ENCODE results near the gene SHCBP1L. TPM values are rescaled to one million over a fixed set of nuclear protein-coding genes. Genes with fewer than 3 reads are reported as not detected.

Gene SHCBP1L
- polyA plus RNA-seq, 2 donors: not detected

DNA sequence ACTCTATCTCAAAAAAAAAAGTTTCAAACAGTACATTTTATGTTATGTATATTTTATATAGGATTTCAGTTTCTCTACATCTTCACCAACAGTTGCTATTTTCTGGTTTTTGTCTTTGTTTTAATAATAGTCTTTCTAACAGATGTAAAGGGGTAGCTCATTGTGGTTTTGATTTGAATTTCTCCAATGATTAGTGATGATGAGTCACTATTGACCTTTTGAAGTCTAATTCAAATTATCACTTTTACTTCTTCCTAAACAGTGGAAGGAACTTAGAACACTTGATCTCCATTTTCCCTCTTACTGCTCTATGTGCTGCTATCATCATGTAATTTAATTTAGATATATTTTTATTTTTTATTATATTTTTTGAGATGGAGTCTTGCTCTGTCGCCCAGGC, 31.7 kb upstream of the SHCBP1L start:
- no peak overlapping the region for H3K4me3 ChIP-seq (ENCODE audit: low read depth in 1 of 2, low read length in 2 of 2)
- WGBS, 2 donors: 92 to 95% methylated on average over 1 of the region's 1 CpG
- no peak overlapping the region for H3K27ac ChIP-seq (ENCODE audit: low read depth in 2 of 2, low read length in 1 of 2)
- H3K27me3 ChIP-seq (ENCODE audit: control insufficient read depth in 1 of 2, insufficient read depth in 2 of 2, low read length in 2 of 2): no peaks in the 10 kb centered on the region
- H3K36me3 ChIP-seq (ENCODE audit: control insufficient read depth in 2 of 2, insufficient read depth in 2 of 2, low read length in 1 of 2): no peaks in the 10 kb centered on the region
- H3K9me3 ChIP-seq (ENCODE audit: control insufficient read depth in 2 of 2, insufficient read depth in 1 of 2, low read depth in 1 of 2, low read length in 1 of 2): no peaks in the 10 kb centered on the region
- no peaks in the 10 kb centered on the region for H3K4me1 ChIP-seq (ENCODE audit: control insufficient read depth in 2 of 2, insufficient read depth in 2 of 2, low read length in 1 of 2)

DNA sequence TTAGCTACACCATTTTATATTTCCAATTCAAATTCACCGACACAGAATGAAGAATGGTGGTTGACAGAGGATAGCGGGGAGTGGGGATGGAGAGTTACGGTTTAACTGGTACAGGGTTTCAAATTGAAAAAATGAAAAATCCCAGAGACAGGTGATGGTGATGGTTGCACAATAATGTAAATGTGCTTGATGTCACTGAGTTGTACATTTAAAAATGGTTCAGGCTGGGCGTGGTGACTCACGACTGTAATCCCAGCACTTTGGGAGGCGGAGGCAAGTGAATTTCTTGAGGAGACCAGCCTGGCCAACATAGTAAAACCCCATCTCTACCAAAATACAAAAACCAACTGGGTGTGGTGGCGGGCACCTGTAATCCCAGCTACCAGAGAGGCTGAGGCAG, 31.2 kb upstream of the SHCBP1L start:
- no peak overlapping the region for H3K4me3 ChIP-seq (ENCODE audit: low read depth in 1 of 2, low read length in 2 of 2)
- H3K36me3 ChIP-seq (ENCODE audit: control insufficient read depth in 2 of 2, insufficient read depth in 2 of 2, low read length in 1 of 2): no peaks in the 10 kb centered on the region
- no peaks in the 10 kb centered on the region for H3K9me3 ChIP-seq (ENCODE audit: control insufficient read depth in 2 of 2, insufficient read depth in 1 of 2, low read depth in 1 of 2, low read length in 1 of 2)
- WGBS, 2 donors: 87 to 92% methylated on average over 7 of the region's 7 CpGs
- no peaks in the 10 kb centered on the region for H3K4me1 ChIP-seq (ENCODE audit: control insufficient read depth in 2 of 2, insufficient read depth in 2 of 2, low read length in 1 of 2)
- H3K27ac ChIP-seq (ENCODE audit: low read depth in 2 of 2, low read length in 1 of 2): no peak overlapping the region
- H3K27me3 ChIP-seq (ENCODE audit: control insufficient read depth in 1 of 2, insufficient read depth in 2 of 2, low read length in 2 of 2): no peaks in the 10 kb centered on the region

- no peak overlapping the region for H3K27ac ChIP-seq (ENCODE audit: low read depth in 2 of 2, low read length in 1 of 2)
- no peaks in the 10 kb centered on the region for H3K9me3 ChIP-seq (ENCODE audit: control insufficient read depth in 2 of 2, insufficient read depth in 1 of 2, low read depth in 1 of 2, low read length in 1 of 2)
- H3K4me1 ChIP-seq (ENCODE audit: control insufficient read depth in 2 of 2, insufficient read depth in 2 of 2, low read length in 1 of 2): no peaks in the 10 kb centered on the region
- H3K4me3 ChIP-seq (ENCODE audit: low read depth in 1 of 2, low read length in 2 of 2): no peak overlapping the region
- H3K27me3 ChIP-seq (ENCODE audit: control insufficient read depth in 1 of 2, insufficient read depth in 2 of 2, low read length in 2 of 2): no peaks in the 10 kb centered on the region
- no peaks in the 10 kb centered on the region for H3K36me3 ChIP-seq (ENCODE audit: control insufficient read depth in 2 of 2, insufficient read depth in 2 of 2, low read length in 1 of 2)
- WGBS, 2 donors: 80 to 88% methylated on average over 6 of the region's 6 CpGs
Measured at GRCh38 chr1:182978151-182978853, 25.3 kb upstream of the SHCBP1L start.

DNA sequence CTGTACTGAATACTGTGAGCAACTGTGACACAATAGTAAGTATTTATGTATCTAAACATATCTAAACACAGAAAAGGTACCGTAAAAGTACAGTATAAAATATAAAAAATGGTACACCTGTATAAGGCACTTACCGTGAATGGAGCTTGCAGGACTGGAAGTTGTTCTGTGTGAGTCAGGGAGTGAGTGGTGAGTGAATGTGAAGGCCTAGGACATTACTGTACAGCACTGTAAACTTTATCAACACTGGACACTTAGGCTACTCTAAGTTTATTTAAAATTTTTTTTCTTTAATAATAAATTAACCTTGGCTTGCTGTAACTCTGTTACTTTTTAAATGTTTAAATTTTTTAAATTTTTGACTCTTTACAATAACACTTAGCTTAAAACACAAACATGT, 24.5 kb upstream of the SHCBP1L start:
- H3K4me3 ChIP-seq (ENCODE audit: low read depth in 1 of 2, low read length in 2 of 2): no peak overlapping the region
- H3K27ac ChIP-seq (ENCODE audit: low read depth in 2 of 2, low read length in 1 of 2): no peak overlapping the region
- 88 to 93% methylated on average over 2 of the region's 2 CpGs for WGBS, 2 donors
- no peaks in the 10 kb centered on the region for H3K36me3 ChIP-seq (ENCODE audit: control insufficient read depth in 2 of 2, insufficient read depth in 2 of 2, low read length in 1 of 2)
- H3K9me3 ChIP-seq (ENCODE audit: control insufficient read depth in 2 of 2, insufficient read depth in 1 of 2, low read depth in 1 of 2, low read length in 1 of 2): no peaks in the 10 kb centered on the region
- no peaks in the 10 kb centered on the region for H3K27me3 ChIP-seq (ENCODE audit: control insufficient read depth in 1 of 2, insufficient read depth in 2 of 2, low read length in 2 of 2)
- H3K4me1 ChIP-seq (ENCODE audit: control insufficient read depth in 2 of 2, insufficient read depth in 2 of 2, low read length in 1 of 2): no peaks in the 10 kb centered on the region

DNA sequence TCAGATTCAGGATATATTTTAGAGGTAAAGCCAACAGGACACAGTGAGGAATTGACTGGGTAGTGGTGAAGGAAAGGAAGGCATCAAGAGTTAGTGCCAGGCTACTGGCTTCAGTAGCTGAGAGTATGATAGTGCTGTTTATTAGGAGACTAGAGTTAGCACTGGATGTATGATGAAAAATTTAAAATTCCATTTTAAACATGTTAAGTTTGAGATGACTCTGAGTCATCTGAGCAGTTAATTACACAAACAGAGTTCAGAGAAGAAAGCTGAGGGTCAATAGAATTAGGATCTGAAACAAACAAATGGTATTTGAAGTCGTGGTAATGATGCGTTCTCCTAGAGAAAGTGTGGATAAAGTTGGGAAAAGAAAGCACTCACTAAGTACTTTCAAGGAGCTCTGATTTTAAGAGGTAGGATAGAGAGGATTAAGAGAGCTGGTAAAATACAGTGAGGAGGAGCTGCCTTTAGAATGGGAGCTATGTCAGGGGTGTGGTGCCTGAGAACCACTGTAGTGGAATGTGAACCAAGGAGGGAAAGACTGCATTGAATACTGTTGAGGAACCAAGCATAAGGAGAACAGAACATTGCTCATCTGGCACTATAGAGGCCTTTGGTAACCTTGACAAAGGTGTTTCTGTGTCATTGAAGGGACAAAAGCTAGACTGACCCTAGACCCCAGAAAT, 21.7 kb upstream of the SHCBP1L start:
- Histone ChIP-seq H3K27ac (ENCODE audit: low read depth in 2 of 2, low read length in 1 of 2) (no peak overlapping the region), H3K9me3 (ENCODE audit: control insufficient read depth in 2 of 2, insufficient read depth in 1 of 2, low read depth in 1 of 2, low read length in 1 of 2) (no peaks in the 10 kb centered on the region), H3K36me3 (ENCODE audit: control insufficient read depth in 2 of 2, insufficient read depth in 2 of 2, low read length in 1 of 2) (no peaks in the 10 kb centered on the region), H3K4me1 (ENCODE audit: control insufficient read depth in 2 of 2, insufficient read depth in 2 of 2, low read length in 1 of 2) (no peaks in the 10 kb centered on the region), H3K4me3 (ENCODE audit: low read depth in 1 of 2, low read length in 2 of 2) (no peak overlapping the region), H3K27me3 (ENCODE audit: control insufficient read depth in 1 of 2, insufficient read depth in 2 of 2, low read length in 2 of 2) (no peaks in the 10 kb centered on the region)
- WGBS, 2 donors: 76 to 79% methylated on average over 2 of the region's 2 CpGs

DNA sequence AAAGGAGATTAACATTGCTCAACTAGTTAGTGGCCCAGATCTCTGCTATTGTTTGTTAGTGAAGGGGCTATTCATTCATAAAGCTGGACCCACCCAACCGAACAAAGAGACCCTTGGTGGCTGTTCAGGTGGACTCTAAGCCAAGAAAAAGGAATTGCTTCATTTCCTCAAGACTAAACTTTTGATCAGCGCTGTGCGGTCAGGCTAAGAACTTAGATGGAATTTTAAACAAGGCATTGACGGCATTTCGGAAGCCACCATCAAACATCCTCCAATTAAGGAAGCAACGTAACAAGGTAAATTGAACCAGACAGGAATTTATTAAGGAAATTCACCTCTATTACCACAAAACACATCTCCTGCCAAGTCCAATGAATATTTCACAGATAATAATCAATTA, 19.9 kb upstream of the SHCBP1L start:
- no peak overlapping the region for H3K27ac ChIP-seq (ENCODE audit: low read depth in 2 of 2, low read length in 1 of 2)
- no peaks in the 10 kb centered on the region for H3K4me1 ChIP-seq (ENCODE audit: control insufficient read depth in 2 of 2, insufficient read depth in 2 of 2, low read length in 1 of 2)
- H3K27me3 ChIP-seq (ENCODE audit: control insufficient read depth in 1 of 2, insufficient read depth in 2 of 2, low read length in 2 of 2): no peaks in the 10 kb centered on the region
- no peaks in the 10 kb centered on the region for H3K9me3 ChIP-seq (ENCODE audit: control insufficient read depth in 2 of 2, insufficient read depth in 1 of 2, low read depth in 1 of 2, low read length in 1 of 2)
- 83 to 85% methylated on average over 6 of the region's 6 CpGs for WGBS, 2 donors
- no peak overlapping the region for H3K4me3 ChIP-seq (ENCODE audit: low read depth in 1 of 2, low read length in 2 of 2)
- H3K36me3 ChIP-seq (ENCODE audit: control insufficient read depth in 2 of 2, insufficient read depth in 2 of 2, low read length in 1 of 2): no peaks in the 10 kb centered on the region

- no peaks in the 10 kb centered on the region for H3K9me3 ChIP-seq (ENCODE audit: control insufficient read depth in 2 of 2, insufficient read depth in 1 of 2, low read depth in 1 of 2, low read length in 1 of 2)
- WGBS, 2 donors: 77 to 78% methylated on average over 2 of the region's 2 CpGs
- no peaks in the 10 kb centered on the region for H3K27me3 ChIP-seq (ENCODE audit: control insufficient read depth in 1 of 2, insufficient read depth in 2 of 2, low read length in 2 of 2)
- no peak overlapping the region for H3K4me3 ChIP-seq (ENCODE audit: low read depth in 1 of 2, low read length in 2 of 2)
- no peaks in the 10 kb centered on the region for H3K36me3 ChIP-seq (ENCODE audit: control insufficient read depth in 2 of 2, insufficient read depth in 2 of 2, low read length in 1 of 2)
- H3K27ac ChIP-seq (ENCODE audit: low read depth in 2 of 2, low read length in 1 of 2): no peak overlapping the region
- H3K4me1 ChIP-seq (ENCODE audit: control insufficient read depth in 2 of 2, insufficient read depth in 2 of 2, low read length in 1 of 2): no peaks in the 10 kb centered on the region
Measured at GRCh38 chr1:182972231-182972630, 19.3 kb upstream of the SHCBP1L start.

- Histone ChIP-seq H3K36me3 (ENCODE audit: control insufficient read depth in 2 of 2, insufficient read depth in 2 of 2, low read length in 1 of 2) (no peaks in the 10 kb centered on the region), H3K27ac (ENCODE audit: low read depth in 2 of 2, low read length in 1 of 2) (no peak overlapping the region), H3K27me3 (ENCODE audit: control insufficient read depth in 1 of 2, insufficient read depth in 2 of 2, low read length in 2 of 2) (no peaks in the 10 kb centered on the region), H3K4me1 (ENCODE audit: control insufficient read depth in 2 of 2, insufficient read depth in 2 of 2, low read length in 1 of 2) (no peaks in the 10 kb centered on the region), H3K4me3 (ENCODE audit: low read depth in 1 of 2, low read length in 2 of 2) (no peak overlapping the region), H3K9me3 (ENCODE audit: control insufficient read depth in 2 of 2, insufficient read depth in 1 of 2, low read depth in 1 of 2, low read length in 1 of 2) (no peaks in the 10 kb centered on the region)
- WGBS, 2 donors: 94 to 95% methylated on average over 1 of the region's 1 CpG
Measured at GRCh38 chr1:182971219-182971618, 18.3 kb upstream of the SHCBP1L start.

- 72 to 81% methylated on average over 5 of the region's 5 CpGs for WGBS, 2 donors
- H3K27me3 ChIP-seq (ENCODE audit: control insufficient read depth in 1 of 2, insufficient read depth in 2 of 2, low read length in 2 of 2): no peaks in the 10 kb centered on the region
- no peaks in the 10 kb centered on the region for H3K4me1 ChIP-seq (ENCODE audit: control insufficient read depth in 2 of 2, insufficient read depth in 2 of 2, low read length in 1 of 2)
- H3K9me3 ChIP-seq (ENCODE audit: control insufficient read depth in 2 of 2, insufficient read depth in 1 of 2, low read depth in 1 of 2, low read length in 1 of 2): no peaks in the 10 kb centered on the region
- H3K4me3 ChIP-seq (ENCODE audit: low read depth in 1 of 2, low read length in 2 of 2): no peak overlapping the region
- H3K27ac ChIP-seq (ENCODE audit: low read depth in 2 of 2, low read length in 1 of 2): no peak overlapping the region
- no peaks in the 10 kb centered on the region for H3K36me3 ChIP-seq (ENCODE audit: control insufficient read depth in 2 of 2, insufficient read depth in 2 of 2, low read length in 1 of 2)
Measured at GRCh38 chr1:182968836-182969734, 16.1 kb upstream of the SHCBP1L start.

Measured in esophagus (tissue), 2 donors.